Right renal cortex interstitium (tissue), 3 donors: Measurements from ENCODE around the gene SORL1-AS1.
"Not testable (repeated sequence)": the region's sequence is repeated elsewhere in the genome, so short reads cannot be mapped to it uniquely, and the experiment has no call there.

ENCODE experiments used
- DNase-seq, 3 donors: peaks; one replicate each; pipeline ENCODE4 v3.0.0-alpha.2; 2013; ENCODE audit warnings: low read depth in 3 of 3, low spot score in 2 of 3

Gene SORL1-AS1

DNA sequence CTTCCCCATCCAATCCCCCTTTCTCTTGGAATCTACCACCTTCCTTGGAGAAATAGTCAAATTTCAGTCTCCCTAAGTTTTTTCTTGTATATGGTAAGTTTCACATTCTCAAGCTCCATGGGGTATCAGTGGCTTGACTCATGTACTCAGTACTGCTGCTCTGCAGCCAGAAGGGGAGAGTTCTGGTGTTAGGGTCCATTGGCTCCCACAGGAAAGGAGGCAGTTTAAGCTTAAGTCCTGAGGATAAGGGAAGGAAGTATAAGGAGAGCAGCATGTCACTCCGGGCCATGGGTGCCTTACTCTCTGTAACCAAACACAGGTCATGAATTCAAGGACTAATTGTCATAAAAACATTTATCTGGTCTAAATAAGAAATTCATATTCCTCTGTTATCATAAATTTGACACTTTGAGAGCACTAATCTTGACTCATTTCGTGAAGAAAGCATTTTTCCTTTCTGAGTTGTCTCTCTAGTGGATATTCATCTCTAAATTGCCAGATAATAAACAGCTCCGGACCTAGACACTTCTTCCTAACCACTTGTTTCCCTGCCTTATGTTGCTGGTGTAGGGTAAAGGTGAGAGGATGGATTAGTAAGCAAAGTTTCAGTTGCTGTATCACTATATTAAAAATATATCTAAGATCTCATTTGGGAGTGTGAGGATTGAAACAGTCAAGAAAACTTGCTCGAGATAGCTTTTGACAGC lies 20.8 kb downstream of the SORL1-AS1 start:
- no peak for DNase-seq

- no peak for DNase-seq
Measured at GRCh38 chr11:121429556-121429955, 23.2 kb downstream of the SORL1-AS1 start.

DNA sequence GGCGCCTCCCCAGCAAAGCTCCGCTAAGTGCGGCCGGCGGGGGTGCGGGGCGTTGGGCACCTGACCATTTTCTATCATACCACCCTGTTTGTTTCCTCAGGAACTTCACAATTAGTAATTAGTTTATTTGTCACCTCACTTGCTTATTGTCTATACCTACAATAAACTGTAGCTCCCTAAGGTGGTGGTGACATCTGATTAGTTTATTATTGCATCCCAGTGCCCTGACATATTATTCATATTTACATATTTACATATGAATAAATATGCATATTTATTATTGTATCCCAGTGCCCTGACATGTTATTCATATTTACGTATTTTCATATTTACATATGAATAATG lies 25.4 kb downstream of the SORL1-AS1 start:
- DNase-seq: no peak

- no peak for DNase-seq
Measured at GRCh38 chr11:121426476-121427399, 26.0 kb downstream of the SORL1-AS1 start.

DNA sequence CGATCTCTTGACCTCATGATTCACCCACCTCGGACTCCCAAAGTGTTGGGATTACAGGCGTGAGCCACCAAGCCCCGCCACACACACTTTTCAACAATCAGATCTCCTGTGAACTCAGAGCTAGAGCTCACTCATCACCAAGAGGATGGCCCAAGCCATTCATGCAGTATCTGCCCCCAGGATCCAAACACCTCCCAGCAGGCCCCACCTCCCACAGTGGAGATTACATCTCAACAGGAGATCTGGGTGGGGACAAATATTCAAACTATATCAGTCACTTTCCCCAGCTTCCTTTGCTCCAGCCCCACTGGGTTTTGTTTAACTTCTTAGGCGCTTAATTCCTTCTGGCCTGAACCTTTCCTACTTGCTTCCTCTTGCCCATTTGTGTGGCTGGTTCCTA lies 26.9 kb downstream of the SORL1-AS1 start:
- no peak for DNase-seq

- no peak for DNase-seq
Measured at GRCh38 chr11:121422675-121423074, 30.1 kb downstream of the SORL1-AS1 start.

- DNase-seq: no peak
Measured at GRCh38 chr11:121421149-121421901, 31.4 kb downstream of the SORL1-AS1 start.

GRCh38 chr11:121420398-121420797 lies 32.4 kb downstream of the SORL1-AS1 start:
- DNase-seq: no peak

- no peak for DNase-seq
Measured at GRCh38 chr11:121419836-121420235, 32.9 kb downstream of the SORL1-AS1 start.

- no peak for DNase-seq
Measured at GRCh38 chr11:121418625-121419114, 34.1 kb downstream of the SORL1-AS1 start.

DNA sequence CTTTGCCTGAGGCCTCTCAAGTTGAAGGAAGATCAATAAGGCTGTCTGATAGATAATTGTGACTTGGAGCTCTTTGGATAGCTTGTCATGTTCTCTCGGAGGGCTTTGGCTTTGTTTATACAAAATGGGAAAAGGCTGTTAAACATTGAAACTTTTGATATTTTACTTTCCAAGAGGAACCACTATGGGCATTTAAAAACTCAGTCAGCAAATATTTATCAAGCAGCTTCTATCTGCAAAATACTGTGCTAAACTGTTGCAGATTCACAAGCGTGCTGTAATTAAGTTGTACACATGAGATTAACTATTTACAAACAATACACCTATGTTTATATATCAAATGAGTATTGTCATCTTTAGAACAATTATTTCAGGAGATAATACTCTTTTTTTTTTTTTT lies 35.2 kb downstream of the SORL1-AS1 start:
- DNase-seq: no peak

DNA sequence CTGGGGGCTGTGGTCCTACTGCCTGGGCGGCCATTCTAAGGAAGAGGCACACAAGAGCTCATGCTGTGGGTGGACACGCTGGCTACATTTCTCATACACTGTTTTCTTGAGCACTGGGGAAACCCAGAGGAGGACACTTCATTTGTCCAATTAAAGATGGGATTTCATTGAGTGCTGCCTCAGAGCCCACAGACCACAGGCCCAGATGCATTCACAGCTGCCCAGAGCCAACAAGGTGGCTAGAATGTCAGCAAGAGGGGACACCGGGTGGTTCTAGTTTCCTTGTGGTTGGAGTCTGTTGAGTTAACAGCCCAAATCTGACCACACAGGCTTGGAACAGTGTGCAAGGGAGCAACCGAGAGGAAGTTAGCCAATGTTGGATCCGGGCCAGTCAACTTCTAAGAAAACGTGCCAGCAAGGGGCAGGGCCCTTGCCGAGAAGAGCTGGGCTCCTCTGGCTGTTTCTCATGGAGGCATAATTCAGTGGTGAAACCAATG lies 35.7 kb downstream of the SORL1-AS1 start:
- DNase-seq: peak in 2 of 3 donors; percentile 10

DNA sequence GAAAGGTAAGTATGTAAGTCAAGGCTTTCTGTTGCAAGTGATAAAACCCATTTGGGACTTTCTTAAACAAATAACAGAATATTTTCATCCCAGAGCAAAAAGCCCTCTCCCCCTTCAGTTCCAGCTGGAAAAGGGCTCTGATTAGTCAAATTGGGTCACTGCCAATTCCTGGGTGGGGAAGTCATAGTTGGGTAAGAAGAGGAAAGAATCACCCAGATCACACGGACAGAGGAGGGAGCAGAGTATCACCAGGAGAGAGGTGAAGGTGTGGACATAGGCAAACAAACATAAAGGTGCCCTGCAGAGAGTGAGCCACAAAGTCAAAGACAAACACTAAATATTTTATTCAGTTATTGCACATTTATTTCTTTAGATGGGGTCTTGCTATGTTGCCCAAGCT lies 36.9 kb downstream of the SORL1-AS1 start:
- no peak for DNase-seq

DNA sequence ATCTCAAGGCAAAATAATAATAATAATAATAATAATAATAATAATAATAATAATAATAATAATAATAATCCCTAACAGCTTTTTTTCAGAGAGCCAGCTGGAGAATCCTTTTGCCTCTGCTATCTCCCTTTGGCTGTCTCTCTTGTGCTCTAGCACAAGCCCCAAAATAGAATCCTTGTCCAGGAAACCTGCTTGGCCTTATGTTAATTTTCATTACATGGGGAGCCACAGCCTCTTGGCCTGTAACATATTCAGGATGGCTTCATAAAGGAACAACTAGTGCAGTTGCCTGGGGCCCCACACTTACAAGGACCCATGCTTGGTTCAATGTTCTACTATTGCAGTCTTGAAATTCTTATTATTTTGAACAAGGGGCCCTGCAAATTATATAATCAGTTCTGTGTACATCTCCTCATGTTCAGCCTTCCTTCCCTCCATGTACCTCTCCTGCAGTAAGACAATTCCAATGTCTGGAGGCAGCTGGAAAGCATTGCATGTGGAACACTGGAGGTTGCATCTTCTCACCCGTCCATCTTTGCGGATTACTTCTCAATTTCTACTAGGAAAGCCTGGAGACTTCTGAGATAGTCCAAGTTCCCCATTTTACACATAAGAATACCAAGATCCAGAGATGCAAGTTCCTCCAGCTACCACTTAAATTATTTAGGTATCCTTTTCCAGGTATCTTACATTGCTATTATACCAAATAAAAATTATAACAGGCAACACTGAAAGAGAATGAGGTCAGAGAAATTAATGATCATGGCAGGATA lies 38.4 kb downstream of the SORL1-AS1 start:
- DNase-seq: no peak

- DNase-seq: no peak
Measured at GRCh38 chr11:121412711-121413415, 39.9 kb downstream of the SORL1-AS1 start.

- DNase-seq: no peak
Measured at GRCh38 chr11:121412000-121412587, 40.7 kb downstream of the SORL1-AS1 start.

GRCh38 chr11:121411330-121411729 lies 41.4 kb downstream of the SORL1-AS1 start:
- DNase-seq: not testable (repeated sequence)

DNA sequence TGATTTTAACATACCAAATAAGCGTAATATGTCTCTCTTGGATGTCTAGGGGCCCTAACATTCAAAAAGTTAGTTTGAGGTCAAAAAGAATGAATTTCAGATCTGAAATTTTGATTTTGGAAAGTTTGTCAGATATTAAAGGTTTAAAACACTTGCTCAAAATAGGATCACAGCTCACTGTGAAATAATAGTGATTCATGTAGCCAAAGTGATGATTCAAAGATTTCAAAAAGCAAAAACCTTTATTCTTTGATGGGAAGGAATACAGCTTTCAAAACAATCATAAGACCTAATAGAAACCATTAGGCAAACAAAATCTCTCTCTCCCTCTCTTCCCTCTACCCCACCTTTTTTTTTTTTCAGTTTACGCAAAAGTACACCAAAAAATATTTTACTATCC lies 42.7 kb downstream of the SORL1-AS1 start:
- DNase-seq: not testable (repeated sequence)

- no peak for DNase-seq
Measured at GRCh38 chr11:121408830-121409229, 43.9 kb downstream of the SORL1-AS1 start.
